GM18502 (cell line): Measurements from ENCODE around the gene PPP1R18.
A peak's percentile ranks its signal among the peaks of the same experiment; 100 is the strongest.
"Not testable (repeated sequence)": the region's sequence is repeated elsewhere in the genome, so short reads cannot be mapped to it uniquely, and the experiment has no call there.

ENCODE experiments used
- ATAC-seq: cut with Tn5 transposase; IDR thresholded peaks from one replicate; pipeline ENCODE4 v1.9.1; 2021; ENCODE audit warnings: mild to moderate bottlenecking; ENCODE audit not compliant: unreplicated experiment, poor library complexity

The PPP1R18 gene, protein sequence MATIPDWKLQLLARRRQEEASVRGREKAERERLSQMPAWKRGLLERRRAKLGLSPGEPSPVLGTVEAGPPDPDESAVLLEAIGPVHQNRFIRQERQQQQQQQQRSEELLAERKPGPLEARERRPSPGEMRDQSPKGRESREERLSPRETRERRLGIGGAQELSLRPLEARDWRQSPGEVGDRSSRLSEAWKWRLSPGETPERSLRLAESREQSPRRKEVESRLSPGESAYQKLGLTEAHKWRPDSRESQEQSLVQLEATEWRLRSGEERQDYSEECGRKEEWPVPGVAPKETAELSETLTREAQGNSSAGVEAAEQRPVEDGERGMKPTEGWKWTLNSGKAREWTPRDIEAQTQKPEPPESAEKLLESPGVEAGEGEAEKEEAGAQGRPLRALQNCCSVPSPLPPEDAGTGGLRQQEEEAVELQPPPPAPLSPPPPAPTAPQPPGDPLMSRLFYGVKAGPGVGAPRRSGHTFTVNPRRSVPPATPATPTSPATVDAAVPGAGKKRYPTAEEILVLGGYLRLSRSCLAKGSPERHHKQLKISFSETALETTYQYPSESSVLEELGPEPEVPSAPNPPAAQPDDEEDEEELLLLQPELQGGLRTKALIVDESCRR

DNA sequence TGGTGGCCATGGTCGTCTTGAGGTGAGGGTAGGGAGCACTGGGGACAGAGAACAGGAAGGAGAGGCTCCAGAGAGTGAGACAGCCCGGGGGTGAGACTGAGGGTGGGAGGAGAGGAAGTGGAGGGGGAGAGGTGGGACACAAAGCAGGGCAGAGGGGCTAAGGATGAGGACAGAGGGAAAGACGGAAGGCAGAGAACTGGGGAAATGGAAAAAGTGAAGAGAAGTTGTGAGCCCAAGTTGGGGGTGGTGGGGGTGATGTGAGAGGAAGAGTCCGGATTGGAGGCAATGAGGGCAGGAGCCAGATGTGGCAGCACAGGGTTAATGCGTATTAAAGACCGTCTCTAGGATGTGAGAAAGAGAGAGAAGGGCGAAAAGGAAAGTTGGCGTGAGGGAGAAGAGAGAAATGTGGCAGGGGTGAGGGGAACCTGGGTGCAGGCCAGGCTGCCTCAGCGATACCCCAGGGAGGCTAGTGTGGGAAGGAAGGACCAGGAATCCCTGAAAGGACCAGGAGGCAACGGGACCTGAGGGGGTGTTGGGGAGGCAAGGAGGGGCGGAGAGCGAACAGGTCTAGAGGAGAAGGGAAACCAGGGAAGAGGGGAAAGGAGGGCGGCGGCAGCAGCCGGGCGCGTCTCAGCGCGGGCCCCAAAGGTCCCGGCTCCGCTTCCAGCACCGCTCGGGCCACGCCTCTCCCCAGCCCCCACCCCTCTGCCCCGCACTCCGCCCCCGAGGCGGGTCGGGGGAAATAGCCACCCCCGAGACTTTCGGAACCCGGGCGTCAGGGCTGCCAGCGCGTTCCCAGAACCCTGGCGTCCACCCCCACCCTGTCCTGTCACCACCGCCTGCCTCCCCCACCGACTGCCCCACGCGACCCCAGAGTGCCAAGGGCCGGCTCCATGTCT is at the start of gene PPP1R18:
TSS of gene PPP1R18 (minus strand) at position 637 of the 899 bp plus-strand sequence. CDS start at position 10, 627 bp downstream.
- ATAC-seq, result peak; percentile 17

DNA sequence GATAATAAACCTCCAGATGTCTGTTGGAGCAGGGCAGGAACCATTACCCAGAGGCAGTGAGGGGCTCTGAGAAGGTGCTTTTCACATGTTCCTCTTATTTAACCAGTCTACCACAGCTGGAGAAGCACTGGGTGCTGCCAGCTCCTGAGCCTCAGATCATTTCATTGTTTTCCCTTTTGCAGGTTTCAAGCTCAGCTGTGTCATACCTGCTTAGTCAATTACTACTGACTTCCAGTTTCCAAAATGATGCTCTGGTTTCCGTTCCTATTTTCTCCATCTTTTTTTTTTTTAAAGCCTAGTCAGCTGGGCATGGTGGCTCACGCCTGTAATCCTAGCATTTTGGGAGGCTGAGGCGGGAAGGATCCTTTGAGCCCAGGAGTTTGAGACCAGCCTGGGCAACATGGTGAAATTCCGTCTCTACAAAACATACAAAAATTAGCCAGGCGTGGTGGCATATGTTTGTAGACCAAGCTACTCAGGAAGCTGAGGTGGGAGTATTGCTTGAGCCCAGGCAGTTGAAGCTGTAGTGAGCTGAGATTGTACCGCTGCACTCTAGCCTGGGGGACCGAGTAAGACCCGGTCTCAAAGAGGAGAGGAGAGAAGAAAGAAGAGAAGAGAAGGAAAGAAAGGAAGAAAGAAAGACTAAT is 49.3 kb upstream of the PPP1R18 start:
- peak; percentile 45 for ATAC-seq

DNA sequence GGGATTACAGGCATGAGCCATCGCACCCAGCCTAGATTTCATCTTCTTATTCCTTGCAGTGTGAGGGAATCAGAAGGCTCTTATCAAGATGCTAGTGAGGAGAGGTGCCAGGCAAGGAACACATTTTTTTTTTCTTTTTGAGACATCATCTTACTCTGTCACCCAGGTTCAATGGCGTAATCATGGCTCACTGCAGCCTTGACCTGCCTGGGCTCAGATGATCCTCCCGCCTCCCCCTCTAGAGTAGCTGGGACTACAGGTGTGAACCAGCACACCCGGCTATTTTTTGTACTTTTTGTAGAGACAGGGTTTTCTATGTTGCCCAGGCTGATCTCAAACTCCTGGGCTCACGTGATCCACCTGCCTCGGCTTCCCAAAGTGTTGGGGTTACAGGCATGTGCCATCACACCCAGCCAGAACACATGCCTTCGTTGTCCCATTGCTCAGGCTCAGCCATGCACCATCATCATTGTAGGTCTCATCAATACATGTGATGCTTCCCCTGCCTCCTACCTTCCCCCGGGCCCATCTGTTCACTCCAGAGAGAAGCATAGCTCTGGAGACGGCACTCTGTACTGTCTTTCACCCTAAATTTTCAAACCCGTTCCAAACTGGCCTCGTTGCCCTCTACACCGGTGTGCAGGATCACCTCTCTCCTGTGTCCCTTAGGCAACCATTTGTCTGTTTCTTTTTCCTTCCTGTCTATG is 45.9 kb upstream of the PPP1R18 start:
- no peak for ATAC-seq

DNA sequence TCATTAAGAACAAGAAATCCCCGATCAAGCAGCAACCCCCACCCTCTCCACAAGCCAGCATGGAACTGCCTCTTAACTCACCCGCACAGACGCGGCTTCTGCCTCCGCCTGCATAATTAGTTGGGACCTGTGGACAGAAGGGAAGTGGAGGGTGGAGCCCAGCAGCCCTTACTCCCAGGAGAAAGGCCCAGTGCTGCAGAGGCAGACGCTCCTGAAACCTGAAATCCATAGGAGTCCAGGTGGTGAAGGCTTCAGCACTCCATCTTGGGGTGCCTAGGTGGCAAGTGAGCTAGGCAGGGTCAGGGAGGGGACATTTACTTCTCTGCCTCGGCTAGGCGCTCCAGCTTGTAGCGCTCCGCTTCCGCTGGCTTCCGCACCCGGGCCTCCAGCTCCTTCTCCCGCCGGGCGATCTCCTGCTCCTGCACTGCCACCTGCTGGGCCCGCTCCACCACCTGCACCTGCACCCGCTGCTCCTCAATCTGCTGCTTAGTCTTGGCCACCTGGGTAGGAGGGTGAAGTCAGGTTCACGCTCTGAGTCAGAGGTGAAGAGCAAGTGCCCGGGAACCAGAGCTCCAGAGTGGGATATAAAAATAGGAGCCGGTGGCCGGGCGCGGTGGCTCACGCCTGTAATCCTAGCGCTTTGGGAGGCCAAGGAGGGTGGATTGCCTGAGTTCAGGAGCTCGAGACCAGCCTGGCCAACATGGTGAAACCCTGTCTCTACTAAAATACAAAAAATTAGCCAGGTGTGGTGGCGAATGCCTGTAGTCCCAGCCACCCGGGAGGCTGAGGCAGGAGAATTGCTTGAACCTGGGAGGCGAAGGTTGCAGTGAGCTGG is 44.4 kb upstream of the PPP1R18 start:
- ATAC-seq, result peak; percentile 65

DNA sequence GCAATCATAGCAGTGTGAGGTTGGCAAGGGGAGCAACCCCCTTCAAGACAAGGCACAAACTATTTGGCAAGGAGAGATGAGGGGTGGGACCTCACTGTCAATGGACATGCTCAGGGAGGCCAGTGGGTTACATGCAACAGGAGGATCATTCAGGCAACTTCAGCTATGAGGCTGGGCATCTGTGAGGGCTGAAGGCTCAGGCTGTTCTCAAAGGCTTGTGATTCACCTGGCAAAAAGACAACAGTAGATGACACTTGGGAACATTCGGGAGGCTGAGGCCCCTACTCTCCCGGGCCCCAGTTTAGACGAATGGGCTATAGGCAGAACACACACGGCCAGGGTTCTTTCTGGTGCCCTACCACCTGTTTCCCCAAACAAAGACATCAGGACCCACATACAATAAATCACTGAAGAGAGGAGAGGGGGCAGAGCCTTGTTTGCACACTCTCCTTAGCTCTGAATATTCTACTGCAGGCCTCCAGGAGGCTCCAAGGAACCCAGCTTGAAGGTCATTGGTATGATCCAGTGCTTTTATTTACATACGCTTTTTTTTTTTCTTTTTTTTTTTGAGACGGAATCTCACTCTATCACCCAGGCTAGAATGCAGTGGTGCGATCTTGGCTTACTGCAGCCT is 41.6 kb upstream of the PPP1R18 start:
- ATAC-seq, result no peak

DNA sequence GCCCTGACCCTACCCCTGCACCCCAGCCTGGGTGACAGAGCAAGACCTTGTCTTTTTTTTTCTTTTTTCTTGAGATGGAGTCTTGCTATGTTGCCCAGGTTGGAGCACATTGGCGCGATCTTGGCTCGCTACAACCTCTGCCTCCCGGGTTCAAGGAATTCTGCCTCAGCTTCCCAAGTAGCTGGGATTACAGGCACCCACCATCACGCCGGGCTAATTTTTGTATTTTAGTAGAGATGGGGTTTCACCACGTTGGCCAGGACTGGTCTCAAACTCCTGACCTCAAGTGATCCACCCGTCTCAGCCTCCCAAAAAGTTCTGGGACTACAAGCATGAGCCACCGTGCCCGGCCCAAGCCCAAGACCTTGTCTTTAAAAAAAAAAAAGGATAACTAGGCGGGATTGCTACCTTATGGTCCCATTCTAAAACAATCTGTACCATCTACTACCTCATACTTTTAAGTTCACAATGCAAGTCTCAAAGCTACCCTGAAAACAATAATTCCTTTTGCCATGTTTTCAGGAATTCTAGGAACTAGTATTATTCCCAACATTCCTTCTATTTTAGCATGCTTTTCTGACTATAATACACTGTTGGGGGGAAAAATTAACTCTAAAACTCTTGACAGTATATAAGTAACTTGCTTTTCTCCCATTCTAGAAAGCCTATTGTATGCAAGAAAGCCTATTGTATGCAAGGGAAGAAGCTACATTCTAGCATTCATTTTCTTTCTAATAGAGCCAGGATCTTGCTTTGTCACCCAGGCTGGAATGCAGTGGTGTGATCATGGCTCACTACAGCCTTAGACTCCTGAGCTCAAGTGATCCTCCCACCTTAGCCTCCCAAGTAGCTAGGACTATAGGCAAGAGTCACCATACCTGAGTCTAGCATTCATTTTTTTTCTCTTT is 40.3 kb upstream of the PPP1R18 start:
- ATAC-seq, result no peak

DNA sequence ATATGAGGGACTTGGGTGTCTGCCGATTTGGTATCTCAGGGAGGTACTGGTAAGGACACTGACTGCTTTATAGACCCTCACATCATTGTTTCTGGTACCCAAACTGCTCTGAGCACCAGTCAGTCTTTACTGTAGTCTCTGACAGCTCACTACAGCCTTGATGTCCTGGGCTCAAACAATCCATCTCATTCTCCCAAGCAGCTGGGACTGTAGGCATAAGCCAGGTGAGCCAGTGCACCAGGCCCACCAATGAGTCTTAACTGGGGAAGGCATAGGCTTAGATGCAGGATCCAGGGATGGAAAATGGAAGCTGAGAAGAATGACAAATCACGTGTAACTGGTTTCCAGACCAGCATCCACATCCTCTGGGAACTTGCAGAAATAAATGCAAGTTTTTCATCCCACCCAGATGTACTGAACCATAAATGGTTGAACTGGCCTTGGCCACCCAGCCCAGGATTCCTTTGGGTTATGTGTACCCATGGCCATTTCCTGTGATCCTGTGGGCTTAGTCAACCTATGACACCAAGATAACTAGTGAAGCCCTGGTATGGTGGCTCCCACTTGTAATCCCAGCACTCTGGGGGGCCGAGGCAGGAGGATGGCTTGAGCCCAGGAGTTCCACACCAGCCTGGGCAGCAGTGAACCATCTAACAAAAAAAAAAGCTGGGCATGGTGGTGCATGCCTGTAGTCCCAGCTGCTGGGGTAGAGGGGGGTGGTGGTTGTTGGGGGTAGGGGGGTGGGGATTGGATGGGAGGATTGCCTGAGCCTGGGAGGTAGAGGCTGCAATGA is 39.5 kb upstream of the PPP1R18 start:
- ATAC-seq, result no peak

DNA sequence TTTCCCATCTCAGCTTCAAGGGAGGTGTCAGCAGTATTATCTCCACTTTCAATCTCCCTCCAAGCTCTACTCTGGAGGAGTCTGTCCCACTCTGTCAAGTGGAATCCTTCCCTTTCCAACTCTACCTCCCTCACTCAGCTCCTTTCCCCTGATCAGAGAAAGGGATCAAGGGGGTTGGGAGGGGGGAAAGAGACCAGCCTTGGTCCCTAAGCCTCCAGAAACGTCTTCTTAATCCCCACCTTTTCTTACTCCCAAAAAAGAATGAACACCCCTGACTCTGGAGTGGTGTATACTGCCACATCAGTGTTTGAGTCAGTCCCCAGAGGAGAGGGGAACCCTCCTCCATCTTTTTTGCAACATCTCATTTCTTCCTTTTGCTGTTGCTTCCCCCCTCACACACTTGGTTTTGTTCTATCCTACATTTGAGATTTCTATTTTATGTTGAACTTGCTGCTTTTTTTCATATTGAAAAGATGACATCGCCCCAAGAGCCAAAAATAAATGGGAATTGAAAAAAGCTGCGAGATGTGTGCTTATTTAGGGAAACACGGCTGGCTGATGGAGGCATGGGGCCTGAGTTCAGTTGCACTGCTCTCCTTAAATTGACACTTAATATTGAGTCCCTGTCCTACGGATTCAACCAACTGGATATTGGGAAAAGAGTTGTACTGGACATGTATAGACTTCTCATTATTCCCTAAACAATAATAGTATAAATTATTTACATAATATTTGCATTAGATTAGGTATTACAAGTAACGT is 38.6 kb upstream of the PPP1R18 start:
- ATAC-seq, result no peak

DNA sequence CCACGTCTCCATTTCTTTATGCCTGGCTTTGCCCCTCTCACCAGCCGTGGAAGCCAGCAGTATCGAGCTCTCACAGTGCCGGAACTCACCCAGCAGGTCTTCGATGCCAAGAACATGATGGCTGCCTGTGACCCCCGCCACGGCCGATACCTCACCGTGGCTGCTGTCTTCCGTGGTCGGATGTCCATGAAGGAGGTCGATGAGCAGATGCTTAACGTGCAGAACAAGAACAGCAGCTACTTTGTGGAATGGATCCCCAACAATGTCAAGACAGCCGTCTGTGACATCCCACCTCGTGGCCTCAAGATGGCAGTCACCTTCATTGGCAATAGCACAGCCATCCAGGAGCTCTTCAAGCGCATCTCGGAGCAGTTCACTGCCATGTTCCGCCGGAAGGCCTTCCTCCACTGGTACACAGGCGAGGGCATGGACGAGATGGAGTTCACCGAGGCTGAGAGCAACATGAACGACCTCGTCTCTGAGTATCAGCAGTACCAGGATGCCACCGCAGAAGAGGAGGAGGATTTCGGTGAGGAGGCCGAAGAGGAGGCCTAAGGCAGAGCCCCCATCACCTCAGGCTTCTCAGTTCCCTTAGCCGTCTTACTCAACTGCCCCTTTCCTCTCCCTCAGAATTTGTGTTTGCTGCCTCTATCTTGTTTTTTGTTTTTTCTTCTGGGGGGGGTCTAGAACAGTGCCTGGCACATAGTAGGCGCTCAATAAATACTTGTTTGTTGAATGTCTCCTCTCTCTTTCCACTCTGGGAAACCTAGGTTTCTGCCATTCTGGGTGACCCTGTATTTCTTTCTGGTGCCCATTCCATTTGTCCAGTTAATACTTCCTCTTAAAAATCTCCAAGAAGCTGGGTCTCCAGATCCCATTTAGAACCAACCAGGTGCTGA is 37.6 kb upstream of the PPP1R18 start:
- ATAC-seq, result not testable (repeated sequence)

DNA sequence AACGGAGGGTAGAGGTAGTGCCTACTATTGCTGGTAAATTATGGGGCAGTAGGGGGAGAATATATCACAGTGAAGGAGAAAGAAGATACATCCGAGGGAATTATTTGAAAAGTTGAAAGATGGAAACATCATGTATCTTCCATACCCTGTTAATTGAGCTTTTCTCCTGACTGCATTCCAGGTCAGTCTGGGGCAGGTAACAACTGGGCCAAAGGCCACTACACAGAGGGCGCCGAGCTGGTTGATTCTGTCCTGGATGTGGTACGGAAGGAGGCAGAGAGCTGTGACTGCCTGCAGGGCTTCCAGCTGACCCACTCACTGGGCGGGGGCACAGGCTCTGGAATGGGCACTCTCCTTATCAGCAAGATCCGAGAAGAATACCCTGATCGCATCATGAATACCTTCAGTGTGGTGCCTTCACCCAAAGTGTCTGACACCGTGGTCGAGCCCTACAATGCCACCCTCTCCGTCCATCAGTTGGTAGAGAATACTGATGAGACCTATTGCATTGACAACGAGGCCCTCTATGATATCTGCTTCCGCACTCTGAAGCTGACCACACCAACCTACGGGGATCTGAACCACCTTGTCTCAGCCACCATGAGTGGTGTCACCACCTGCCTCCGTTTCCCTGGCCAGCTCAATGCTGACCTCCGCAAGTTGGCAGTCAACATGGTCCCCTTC is 36.9 kb upstream of the PPP1R18 start:
- not testable (repeated sequence) for ATAC-seq

DNA sequence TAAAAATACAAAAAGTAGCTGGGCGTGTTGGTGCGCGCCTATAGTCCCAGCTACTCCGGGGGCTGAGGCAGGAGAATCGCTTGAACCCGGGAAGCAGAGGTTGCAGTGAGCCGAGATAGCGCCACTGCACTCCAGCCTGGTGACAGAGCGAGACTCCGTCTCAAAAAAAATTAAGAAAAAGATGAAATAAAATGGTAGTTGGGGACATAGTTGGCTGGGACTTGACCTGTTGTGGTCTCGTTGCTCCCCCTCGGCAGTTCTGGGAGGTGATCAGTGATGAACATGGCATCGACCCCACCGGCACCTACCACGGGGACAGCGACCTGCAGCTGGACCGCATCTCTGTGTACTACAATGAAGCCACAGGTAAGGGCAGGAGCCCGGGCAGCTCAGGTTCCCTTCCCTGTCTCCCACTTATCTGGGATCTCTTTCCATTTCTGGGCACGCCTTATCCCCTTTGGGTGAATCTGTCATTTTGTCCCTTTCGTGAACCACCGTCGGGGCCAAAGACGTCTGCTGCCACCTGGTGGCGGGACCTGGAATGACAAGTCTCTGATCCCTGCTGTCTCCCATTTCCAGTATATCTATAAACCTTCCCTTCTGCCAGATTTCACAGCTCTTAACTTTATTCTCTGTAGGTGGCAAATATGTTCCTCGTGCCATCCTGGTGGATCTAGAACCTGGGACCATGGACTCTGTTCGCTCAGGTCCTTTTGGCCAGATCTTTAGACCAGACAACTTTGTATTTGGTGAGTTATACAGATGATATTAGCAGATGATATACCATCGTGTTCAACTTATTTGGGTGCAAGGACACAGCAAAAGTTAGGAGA is 36.1 kb upstream of the PPP1R18 start:
- ATAC-seq, result no peak

DNA sequence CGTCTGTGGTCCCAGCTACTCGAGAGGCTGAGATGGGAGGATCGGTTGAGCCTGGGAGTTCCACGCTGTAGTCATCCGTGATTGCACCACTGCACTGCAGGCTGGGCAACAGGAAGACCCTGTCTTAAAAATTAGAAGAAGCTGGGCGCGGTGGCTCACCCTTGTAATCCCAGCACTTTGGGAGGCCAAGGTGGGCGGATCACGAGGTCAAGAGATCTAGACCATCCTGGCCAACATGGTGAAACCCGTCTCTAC is 35.5 kb upstream of the PPP1R18 start:
- ATAC-seq, result not testable (repeated sequence)

DNA sequence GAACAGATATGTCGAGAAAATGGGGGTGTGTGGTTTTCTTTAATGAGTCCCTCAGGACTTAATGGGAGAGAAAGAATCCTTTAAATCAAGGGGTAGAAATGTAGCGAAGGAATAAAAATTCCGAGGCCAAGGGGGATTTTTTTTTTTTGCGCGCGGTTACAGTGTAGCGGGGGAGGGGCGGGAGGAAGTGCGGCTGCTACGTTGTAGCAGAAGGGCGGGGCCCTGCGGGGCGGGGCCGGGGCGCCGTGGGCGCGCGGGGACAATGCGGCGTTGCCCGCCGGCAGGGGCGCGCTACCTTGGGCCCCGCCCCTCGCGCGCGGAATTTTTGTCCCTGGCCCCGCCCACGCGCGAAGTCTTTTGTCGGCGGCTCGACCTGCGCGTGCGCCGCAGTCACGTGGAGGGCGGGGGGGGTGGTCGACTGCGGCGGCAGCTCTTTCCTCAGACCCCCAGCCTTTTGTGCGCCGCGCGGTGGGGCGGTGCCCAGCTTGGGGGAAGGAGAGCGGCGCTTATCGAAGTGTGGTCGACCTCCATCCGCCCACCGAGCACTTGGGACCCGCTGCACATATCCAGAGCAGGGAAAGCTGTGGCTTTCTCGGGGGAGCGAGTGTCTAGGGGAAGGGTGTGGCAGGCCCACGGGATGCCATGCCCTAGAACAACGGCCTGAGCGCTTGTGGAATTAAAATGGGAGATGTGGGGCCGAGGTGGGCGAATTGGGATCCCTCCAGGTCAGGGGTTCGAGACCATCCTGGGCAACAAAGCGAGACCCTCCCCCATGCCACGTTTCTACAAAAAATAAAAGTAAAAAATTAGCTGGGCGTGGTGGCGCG is 35.0 kb upstream of the PPP1R18 start:
- no peak for ATAC-seq
